OCI-LY1 (cell line): ENCODE measurements around the gene OR51B6.

Source experiments
- H2AFZ ChIP-seq: fragments of 200-600 bp; sonication (generic), shearing (Covaris generic); 2 replicates; pipeline ENCODE4 v1.6.0; 2014; ENCODE audit warnings: antibody characterized with exemption, mild to moderate bottlenecking, low read length
- H3F3A ChIP-seq: fragments of 200-600 bp; sonication (generic), shearing (Covaris generic); 2 replicates; pipeline ENCODE4 v1.6.0; 2014; ENCODE audit warnings: mild to moderate bottlenecking, antibody characterized with exemption, low read length, moderate library complexity; ENCODE audit not compliant: insufficient read depth
- H3K27ac ChIP-seq: fragments of 200-600 bp; sonication (generic); 2 replicates; pipeline ENCODE4 v1.5.1; 2014; ENCODE audit warnings: low read length, mixed run types, mild to moderate bottlenecking, low read depth; ENCODE audit not compliant: poor library complexity, severe bottlenecking
- H3K27me3 ChIP-seq: fragments of 200-600 bp; sonication (generic); 2 replicates; pipeline ENCODE4 v1.6.0; 2014; ENCODE audit warnings: antibody characterized with exemption, mild to moderate bottlenecking, low read length, moderate library complexity; ENCODE audit not compliant: insufficient read depth
- H3K36me3 ChIP-seq: fragments of 200-600 bp; sonication (generic); 2 replicates; pipeline ENCODE4 v1.6.1; 2014; ENCODE audit warnings: mild to moderate bottlenecking, antibody characterized with exemption, low read length, moderate library complexity, mixed read lengths; ENCODE audit not compliant: insufficient read depth
- H3K4me1 ChIP-seq: fragments of 200-600 bp; sonication (generic); 2 replicates; pipeline ENCODE4 v1.5.1; 2014; ENCODE audit warnings: mild to moderate bottlenecking, low read length, moderate library complexity; ENCODE audit not compliant: insufficient read depth, severe bottlenecking
- H3K4me2 ChIP-seq: fragments of 200-600 bp; sonication (generic), shearing (Covaris generic); 2 replicates; pipeline ENCODE4 v1.6.1; 2014; ENCODE audit warnings: low read length
- H3K4me3 ChIP-seq: fragments of 200-600 bp; sonication (generic); 2 replicates; pipeline ENCODE4 v1.5.1; 2014; ENCODE audit warnings: low read length, low read depth, mild to moderate bottlenecking, mixed read lengths; ENCODE audit not compliant: poor library complexity, severe bottlenecking
- H3K79me2 ChIP-seq: fragments of 200-600 bp; shearing (Covaris generic); 2 replicates; pipeline ENCODE4 v1.6.1; 2016; ENCODE audit warnings: mixed run types, low read length, mixed read lengths; ENCODE audit not compliant: insufficient read depth
- H3K9ac ChIP-seq: fragments of 200-600 bp; sonication (generic), shearing (Covaris generic); 2 replicates; pipeline ENCODE4 v1.6.1; 2014; ENCODE audit warnings: mild to moderate bottlenecking, low read length, mixed read lengths
- H3K9me2 ChIP-seq: fragments of 200-600 bp; sonication (generic), shearing (Covaris generic); 2 replicates; pipeline ENCODE4 v1.6.1; 2014; ENCODE audit warnings: low read depth, mild to moderate bottlenecking, low read length, mixed read lengths
- H3K9me3 ChIP-seq: fragments of 200-600 bp; shearing (Covaris generic); 2 replicates; pipeline ENCODE4 v1.6.1; 2014; ENCODE audit warnings: low read length, mixed read lengths
- H4K20me1 ChIP-seq: fragments of 200-600 bp; sonication (generic), shearing (Covaris generic); 2 replicates; pipeline ENCODE4 v1.6.0; 2016; ENCODE audit warnings: mild to moderate bottlenecking, low read length; ENCODE audit not compliant: insufficient read depth
- EZH2 ChIP-seq: fragments of 200-600 bp; sonication (generic), shearing (Covaris generic); IDR thresholded peaks from 2 replicates; pipeline ENCODE4 v1.8.0; 2017; ENCODE audit warnings: borderline replicate concordance, mixed run types, mild to moderate bottlenecking, antibody characterized with exemption, low read length, moderate library complexity, mixed read lengths
- TF ChIP-seq, protein P1 (sequence below): fragments of 200-600 bp; sonication (generic), shearing (Covaris generic); IDR thresholded peaks from 2 replicates; pipeline ENCODE4 v1.5.1; 2017; ENCODE audit warnings: mild to moderate bottlenecking, antibody characterized with exemption, low read length, moderate library complexity, mixed read lengths

The OR51B6 gene

DNA sequence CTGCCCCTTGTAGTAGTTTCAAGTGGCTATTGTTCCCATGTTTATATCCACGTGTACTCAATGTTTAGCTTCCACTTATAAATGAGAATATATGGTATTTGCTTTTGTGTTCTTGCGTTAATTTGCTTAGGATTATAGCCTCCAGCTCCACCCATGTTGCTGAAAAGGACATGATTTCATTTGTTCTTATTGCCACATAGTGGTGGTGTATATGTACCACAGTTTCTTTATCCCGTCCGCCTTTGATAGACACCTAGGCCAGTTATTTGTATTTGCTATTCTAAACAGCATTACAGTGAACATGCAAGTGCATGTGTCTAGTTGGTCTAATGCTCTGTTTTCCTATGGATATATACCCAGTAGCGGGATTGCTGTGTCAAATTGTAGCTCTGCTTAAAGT, 34.0 kb upstream of the OR51B6 start:
- H3K79me2 ChIP-seq = no peaks in the 10 kb centered on the region
- H3K36me3 ChIP-seq = no peaks in the 10 kb centered on the region
- H3K27me3 ChIP-seq = no peaks in the 10 kb centered on the region
- H3F3A ChIP-seq = no peaks in the 10 kb centered on the region
- no peak overlapping the region for H3K4me3 ChIP-seq
- no peak overlapping the region for H3K9ac ChIP-seq
- H2AFZ ChIP-seq = no peak overlapping the region
- H4K20me1 ChIP-seq = no peaks in the 10 kb centered on the region
- no peak overlapping the region for H3K27ac ChIP-seq
- no peaks in the 10 kb centered on the region for H3K4me1 ChIP-seq
- no peak overlapping the region for H3K4me2 ChIP-seq
- no peak for TF ChIP-seq EZH2
- TF ChIP-seq, protein P1, sequence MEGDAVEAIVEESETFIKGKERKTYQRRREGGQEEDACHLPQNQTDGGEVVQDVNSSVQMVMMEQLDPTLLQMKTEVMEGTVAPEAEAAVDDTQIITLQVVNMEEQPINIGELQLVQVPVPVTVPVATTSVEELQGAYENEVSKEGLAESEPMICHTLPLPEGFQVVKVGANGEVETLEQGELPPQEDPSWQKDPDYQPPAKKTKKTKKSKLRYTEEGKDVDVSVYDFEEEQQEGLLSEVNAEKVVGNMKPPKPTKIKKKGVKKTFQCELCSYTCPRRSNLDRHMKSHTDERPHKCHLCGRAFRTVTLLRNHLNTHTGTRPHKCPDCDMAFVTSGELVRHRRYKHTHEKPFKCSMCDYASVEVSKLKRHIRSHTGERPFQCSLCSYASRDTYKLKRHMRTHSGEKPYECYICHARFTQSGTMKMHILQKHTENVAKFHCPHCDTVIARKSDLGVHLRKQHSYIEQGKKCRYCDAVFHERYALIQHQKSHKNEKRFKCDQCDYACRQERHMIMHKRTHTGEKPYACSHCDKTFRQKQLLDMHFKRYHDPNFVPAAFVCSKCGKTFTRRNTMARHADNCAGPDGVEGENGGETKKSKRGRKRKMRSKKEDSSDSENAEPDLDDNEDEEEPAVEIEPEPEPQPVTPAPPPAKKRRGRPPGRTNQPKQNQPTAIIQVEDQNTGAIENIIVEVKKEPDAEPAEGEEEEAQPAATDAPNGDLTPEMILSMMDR = no peak
- H3K9me2 ChIP-seq = no peaks in the 10 kb centered on the region
- no peaks in the 10 kb centered on the region for H3K9me3 ChIP-seq

GRCh38 chr11:5324197-5324596, 27.1 kb upstream of the OR51B6 start, which contains the start of gene OR51B2:
TSS of gene OR51B2 (minus strand) at chr11:5324297. CDS start at chr11:5324297, 0 bp downstream.
- Histone ChIP-seq H4K20me1 (no peaks in the 10 kb centered on the region), H3K9me2 (no peaks in the 10 kb centered on the region), H3K4me3 (no peak within 1 kb of the TSS), H3K27me3 (no peaks in the 10 kb centered on the region), H3K27ac (no peak within 1 kb of the TSS), H3K79me2 (no peaks in the 10 kb centered on the region), H3K4me1 (no peaks in the 10 kb centered on the region), H3K9me3 (no peaks in the 10 kb centered on the region), H3K36me3 (no peaks in the 10 kb centered on the region), H3F3A (no peaks in the 10 kb centered on the region), H3K4me2 (no peak within 1 kb of the TSS), H2AFZ (no peak within 1 kb of the TSS), H3K9ac (no peak within 1 kb of the TSS)
- TF ChIP-seq, protein P1 = no peak
- no peak for TF ChIP-seq EZH2

- H3K27me3 ChIP-seq = no peaks in the 10 kb centered on the region
- H3K9ac ChIP-seq = no peak overlapping the region
- H3K9me3 ChIP-seq = no peaks in the 10 kb centered on the region
- no peak overlapping the region for H3K27ac ChIP-seq
- H3F3A ChIP-seq = no peaks in the 10 kb centered on the region
- no peaks in the 10 kb centered on the region for H3K9me2 ChIP-seq
- H4K20me1 ChIP-seq = no peaks in the 10 kb centered on the region
- H2AFZ ChIP-seq = no peak overlapping the region
- no peaks in the 10 kb centered on the region for H3K36me3 ChIP-seq
- no peaks in the 10 kb centered on the region for H3K4me1 ChIP-seq
- H3K4me2 ChIP-seq = no peak overlapping the region
- H3K79me2 ChIP-seq = no peaks in the 10 kb centered on the region
- TF ChIP-seq, protein P1 = no peak
- no peak for TF ChIP-seq EZH2
- H3K4me3 ChIP-seq = no peak overlapping the region
Observed at GRCh38 chr11:5335170-5335569, 16.1 kb upstream of the OR51B6 start.
